ENCODE results near the gene FUCA1. TPM values are rescaled to one million over a fixed set of nuclear protein-coding genes. Genes with fewer than 3 reads are reported as not detected.

FUCA1 gene
- total RNA-seq, 1 experiment from 2014 or later = 30.9 TPM

DNA sequence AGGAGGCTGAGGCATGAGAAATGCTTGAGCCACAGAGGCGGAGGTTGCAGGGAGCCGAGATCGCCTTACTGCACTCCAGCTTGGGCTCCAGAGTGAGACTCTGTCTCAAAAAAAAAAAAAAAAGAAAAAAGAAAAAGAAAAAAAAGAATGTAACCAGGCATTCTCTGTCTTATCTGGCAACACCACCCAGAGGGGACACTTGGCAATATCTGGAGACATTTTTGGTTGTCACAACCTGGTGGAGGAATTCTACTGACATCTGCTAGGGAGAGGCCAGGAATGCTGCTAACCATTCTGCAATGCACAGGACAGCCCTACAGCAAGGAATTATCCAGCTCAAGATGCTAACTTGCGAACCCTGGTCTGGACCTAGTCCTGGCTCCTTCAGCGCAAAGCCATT is 47.4 kb upstream of the FUCA1 start:
- Histone ChIP-seq H4K20me1 (ENCODE audit: insufficient read depth) (no peaks in the 10 kb centered on the region), H3K4me3 (no peak overlapping the region), H3K79me2 (ENCODE audit: low read depth) (no peaks in the 10 kb centered on the region), H3K9me2 (ENCODE audit: insufficient read depth) (no peaks in the 10 kb centered on the region), H3K4me2 (no peak overlapping the region), H3K36me3 (ENCODE audit: low read depth) (no peaks in the 10 kb centered on the region), H2AFZ (no peak overlapping the region), H3K27me3 (ENCODE audit: insufficient read depth, low read depth) (no peaks in the 10 kb centered on the region), H3K4me1 (replicated peaks; ENCODE audit: insufficient read depth) (peaks cover 8% of the 10 kb centered on the region; the same call in 1 of the 2 replicates), H3F3A (ENCODE audit: insufficient read depth, low read depth) (no peaks in the 10 kb centered on the region), H3K27ac (no peak overlapping the region), H3K9me3 (ENCODE audit: insufficient read depth, low read depth) (no peaks in the 10 kb centered on the region)
- no TSS peak for BruUV-seq (replicated peaks)
- DNase-seq = no peak
- TF ChIP-seq, protein P1, sequence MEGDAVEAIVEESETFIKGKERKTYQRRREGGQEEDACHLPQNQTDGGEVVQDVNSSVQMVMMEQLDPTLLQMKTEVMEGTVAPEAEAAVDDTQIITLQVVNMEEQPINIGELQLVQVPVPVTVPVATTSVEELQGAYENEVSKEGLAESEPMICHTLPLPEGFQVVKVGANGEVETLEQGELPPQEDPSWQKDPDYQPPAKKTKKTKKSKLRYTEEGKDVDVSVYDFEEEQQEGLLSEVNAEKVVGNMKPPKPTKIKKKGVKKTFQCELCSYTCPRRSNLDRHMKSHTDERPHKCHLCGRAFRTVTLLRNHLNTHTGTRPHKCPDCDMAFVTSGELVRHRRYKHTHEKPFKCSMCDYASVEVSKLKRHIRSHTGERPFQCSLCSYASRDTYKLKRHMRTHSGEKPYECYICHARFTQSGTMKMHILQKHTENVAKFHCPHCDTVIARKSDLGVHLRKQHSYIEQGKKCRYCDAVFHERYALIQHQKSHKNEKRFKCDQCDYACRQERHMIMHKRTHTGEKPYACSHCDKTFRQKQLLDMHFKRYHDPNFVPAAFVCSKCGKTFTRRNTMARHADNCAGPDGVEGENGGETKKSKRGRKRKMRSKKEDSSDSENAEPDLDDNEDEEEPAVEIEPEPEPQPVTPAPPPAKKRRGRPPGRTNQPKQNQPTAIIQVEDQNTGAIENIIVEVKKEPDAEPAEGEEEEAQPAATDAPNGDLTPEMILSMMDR (conservative IDR thresholded peaks at IDR 0.05) = no peak
- no peak for TF ChIP-seq EZH2 (IDR thresholded peaks at IDR 0.05; ENCODE audit: low read depth)
- CTCF ChIA-PET = interaction anchor here (0.5 to 1.9 kb wide), 2 partner anchors 40 to 144 kb away, joined by 14 to 26 read pairs; no protein-coding TSS in a partner anchor
- intact Hi-C loops (cut with micrococcal nuclease; ENCODE audit: unreplicated experiment) = loop anchor here (5.0 kb wide), 2 partner anchors 373 to 938 kb away; no protein-coding TSS in a partner anchor
- POLR2A ChIA-PET (ENCODE audit: unreplicated experiment) = interaction anchor here (0.6 kb wide), 1 partner anchor 277 kb away, joined by 5 read pairs; no protein-coding TSS in a partner anchor

- CTCF ChIA-PET = no interaction called here
- POLR2A ChIA-PET (ENCODE audit: unreplicated experiment) = interaction anchor here (0.6 kb wide), 1 partner anchor 277 kb away, joined by 5 read pairs; no protein-coding TSS in a partner anchor
These were observed 46.8 kb upstream of the FUCA1 start for GRCh38 chr1:23914921-23915320.

GRCh38 chr1:23913212-23913880 is 45.3 kb upstream of the FUCA1 start, which contains the start of gene CNR2:
TSS of gene CNR2 (minus strand) at chr1:23913362. CDS start at chr1:23875617, 37,745 bp downstream.
- H3K4me1 ChIP-seq (replicated peaks; ENCODE audit: insufficient read depth) = peaks cover 14% of the 10 kb centered on the region
- DNase-seq = no peak
- no peaks in the 10 kb centered on the region for H3K27me3 ChIP-seq (ENCODE audit: insufficient read depth, low read depth)
- no peak within 1 kb of the TSS for H2AFZ ChIP-seq
- no TSS peak for BruUV-seq (replicated peaks)
- no peaks in the 10 kb centered on the region for H4K20me1 ChIP-seq (ENCODE audit: insufficient read depth)
- no peaks in the 10 kb centered on the region for H3K9me3 ChIP-seq (ENCODE audit: insufficient read depth, low read depth)
- POLR2A ChIA-PET (ENCODE audit: unreplicated experiment) = interaction anchor here (0.6 kb wide), 1 partner anchor 194 kb away, joined by 3 read pairs; no protein-coding TSS in a partner anchor
- H3K4me2 ChIP-seq = no peak within 1 kb of the TSS
- no peaks in the 10 kb centered on the region for H3F3A ChIP-seq (ENCODE audit: insufficient read depth, low read depth)
- no peak within 1 kb of the TSS for H3K27ac ChIP-seq
- intact Hi-C loops (cut with micrococcal nuclease; ENCODE audit: unreplicated experiment) = no loop called here
- CTCF ChIA-PET = interaction anchor here (0.6 kb wide), 1 partner anchor 363 kb away, joined by 11 read pairs; no protein-coding TSS in a partner anchor
- H3K79me2 ChIP-seq (ENCODE audit: low read depth) = no peaks in the 10 kb centered on the region
- TF ChIP-seq, protein P1 (conservative IDR thresholded peaks at IDR 0.05) = no peak
- no peak for TF ChIP-seq EZH2 (IDR thresholded peaks at IDR 0.05; ENCODE audit: low read depth)
- H3K9me2 ChIP-seq (ENCODE audit: insufficient read depth) = no peaks in the 10 kb centered on the region
- no peaks in the 10 kb centered on the region for H3K36me3 ChIP-seq (ENCODE audit: low read depth)
- no peak within 1 kb of the TSS for H3K4me3 ChIP-seq

More at GRCh38 chr1:23914921-23915320, 46.8 kb upstream of the FUCA1 start:
- peaks cover 8% of the 10 kb centered on the region; the same call in 1 of the 2 replicates for H3K4me1 ChIP-seq (replicated peaks; ENCODE audit: insufficient read depth)
- TF ChIP-seq, protein P1 (conservative IDR thresholded peaks at IDR 0.05) = no peak
- TF ChIP-seq EZH2 (IDR thresholded peaks at IDR 0.05; ENCODE audit: low read depth) = no peak
- H3K27me3 ChIP-seq (ENCODE audit: insufficient read depth, low read depth) = no peaks in the 10 kb centered on the region
- H2AFZ ChIP-seq = no peak overlapping the region
- no peak overlapping the region for H3K27ac ChIP-seq
- H4K20me1 ChIP-seq (ENCODE audit: insufficient read depth) = no peaks in the 10 kb centered on the region
- no peak overlapping the region for H3K4me2 ChIP-seq
- H3K36me3 ChIP-seq (ENCODE audit: low read depth) = no peaks in the 10 kb centered on the region
- no TSS peak for BruUV-seq (replicated peaks)
- no peaks in the 10 kb centered on the region for H3K9me2 ChIP-seq (ENCODE audit: insufficient read depth)
- H3K9me3 ChIP-seq (ENCODE audit: insufficient read depth, low read depth) = no peaks in the 10 kb centered on the region
- intact Hi-C loops (cut with micrococcal nuclease; ENCODE audit: unreplicated experiment) = loop anchor here (5.0 kb wide), 2 partner anchors 373 to 938 kb away; no protein-coding TSS in a partner anchor
- no peak overlapping the region for H3K4me3 ChIP-seq
- no peaks in the 10 kb centered on the region for H3K79me2 ChIP-seq (ENCODE audit: low read depth)
- no peak for DNase-seq
- H3F3A ChIP-seq (ENCODE audit: insufficient read depth, low read depth) = no peaks in the 10 kb centered on the region

All from PC-9 (cell line).